ENCODE measurements around the gene KDM1B.

DNA sequence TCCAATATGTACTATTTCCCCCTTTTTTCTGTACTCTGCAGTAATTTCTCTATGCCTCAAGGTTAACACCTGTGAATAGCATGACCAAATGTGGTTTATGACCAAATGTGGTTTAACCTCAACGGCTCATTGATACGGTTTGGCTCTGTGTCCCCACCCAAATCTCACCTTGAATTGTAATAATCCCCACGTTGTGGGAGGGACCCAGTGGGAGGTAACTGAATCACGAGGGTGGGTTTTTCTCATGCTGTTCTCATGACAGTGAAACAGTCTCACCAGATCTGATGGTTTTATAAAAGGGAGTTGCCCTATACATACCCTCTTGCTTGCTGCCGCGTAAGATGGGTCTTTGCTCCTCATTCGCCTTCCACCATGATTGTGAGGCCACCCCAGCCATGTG is 90.4 kb downstream of the KDM1B start:
- TF ChIP-seq, protein P1, sequence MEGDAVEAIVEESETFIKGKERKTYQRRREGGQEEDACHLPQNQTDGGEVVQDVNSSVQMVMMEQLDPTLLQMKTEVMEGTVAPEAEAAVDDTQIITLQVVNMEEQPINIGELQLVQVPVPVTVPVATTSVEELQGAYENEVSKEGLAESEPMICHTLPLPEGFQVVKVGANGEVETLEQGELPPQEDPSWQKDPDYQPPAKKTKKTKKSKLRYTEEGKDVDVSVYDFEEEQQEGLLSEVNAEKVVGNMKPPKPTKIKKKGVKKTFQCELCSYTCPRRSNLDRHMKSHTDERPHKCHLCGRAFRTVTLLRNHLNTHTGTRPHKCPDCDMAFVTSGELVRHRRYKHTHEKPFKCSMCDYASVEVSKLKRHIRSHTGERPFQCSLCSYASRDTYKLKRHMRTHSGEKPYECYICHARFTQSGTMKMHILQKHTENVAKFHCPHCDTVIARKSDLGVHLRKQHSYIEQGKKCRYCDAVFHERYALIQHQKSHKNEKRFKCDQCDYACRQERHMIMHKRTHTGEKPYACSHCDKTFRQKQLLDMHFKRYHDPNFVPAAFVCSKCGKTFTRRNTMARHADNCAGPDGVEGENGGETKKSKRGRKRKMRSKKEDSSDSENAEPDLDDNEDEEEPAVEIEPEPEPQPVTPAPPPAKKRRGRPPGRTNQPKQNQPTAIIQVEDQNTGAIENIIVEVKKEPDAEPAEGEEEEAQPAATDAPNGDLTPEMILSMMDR (IDR thresholded peaks at IDR 0.05): no peak
- no peak for TF ChIP-seq ZFX (IDR thresholded peaks at IDR 0.05; ENCODE audit: borderline replicate concordance)

Measured in 22Rv1 (cell line).